SK-N-SH (cell line): ENCODE measurements around the gene AQP9. TPM values are rescaled to one million over a fixed set of nuclear protein-coding genes. Genes with fewer than 3 reads are reported as not detected.
"Not testable (repeated sequence)": the region's sequence is repeated elsewhere in the genome, so short reads cannot be mapped to it uniquely, and the experiment has no call there.

Source experiments
- CTCF ChIA-PET: fragments of 300-600, 350-600 bp; formaldehyde crosslinking; extraction: SDS; loops from one replicate; lab custom pipeline; 2021; lab: Yijun Ruan, JAX
- POLR2A ChIA-PET: fragments of 350-600 bp; sonication (Branson Sonifier 250); formaldehyde crosslinking; extraction: SDS; loops from one replicate; lab custom pipeline; 2020; ENCODE audit warnings: antibody characterized with exemption, inconsistent platforms; lab: Yijun Ruan, JAX
- DNase-seq: peaks from one replicate; pipeline ENCODE4 v3.0.0; 2012
- H2AFZ ChIP-seq: fragments of 200-600 bp; sonication (generic); 2 replicates; pipeline ENCODE4 v1.8.1; 2016; ENCODE audit warnings: antibody characterized with exemption, mild to moderate bottlenecking, low read depth
- H3F3A ChIP-seq: fragments of 200-600 bp; sonication (generic); replicated peaks from 2 replicates; pipeline ENCODE3; 2016; ENCODE audit warnings: antibody characterized with exemption, mild to moderate bottlenecking; ENCODE audit not compliant: insufficient read depth
- H3K27ac ChIP-seq, 2 experiments: fragments of 200-500 bp in 1 of 2; fragments of 200-600 bp in 1 of 2; sonication (Bioruptor generic) in 1 of 2; sonication (generic), shearing (Covaris generic) in 1 of 2; 2 replicates each; pipeline versions ENCODE4 v1.5.1 to v1.6.1; 2014 to 2016; ENCODE audit warnings: low read depth in 2 of 2, inconsistent platforms in 1 of 2, low read length in 1 of 2, mild to moderate bottlenecking in 1 of 2, mixed read lengths in 1 of 2
- H3K27me3 ChIP-seq: fragments of 200-600 bp; sonication (generic), shearing (Covaris generic); 2 replicates; pipeline ENCODE4 v1.6.1; 2016; ENCODE audit warnings: mixed run types; ENCODE audit not compliant: insufficient read depth
- H3K36me3 ChIP-seq, 2 experiments: fragments of 200-500 bp in 1 of 2; fragments of 200-600 bp in 1 of 2; sonication (Bioruptor generic) in 1 of 2; sonication (generic) in 1 of 2; replicated peaks in 1 of 2; 2 replicates each; pipeline versions ENCODE3 to v1.5.1; 2014 to 2016; ENCODE audit warnings: low read length in 1 of 2, mild to moderate bottlenecking in 1 of 2; ENCODE audit not compliant: insufficient read depth in 2 of 2, control insufficient read depth in 1 of 2
- H3K4me1 ChIP-seq, 2 experiments: fragments of 200-500 bp in 1 of 2; fragments of 200-600 bp in 1 of 2; sonication (Bioruptor generic) in 1 of 2; sonication (generic), shearing (Covaris generic) in 1 of 2; 2 replicates each; pipeline versions ENCODE4 v1.5.1 to v1.6.1; 2014 to 2016; ENCODE audit warnings: low read depth in 1 of 2, low read length in 1 of 2, mixed run types in 1 of 2; ENCODE audit not compliant: insufficient read depth in 2 of 2, control insufficient read depth in 1 of 2
- H3K4me2 ChIP-seq: fragments of 200-600 bp; sonication (generic), shearing (Covaris generic); 2 replicates; pipeline ENCODE4 v1.6.1; 2017; ENCODE audit warnings: mixed run types
- H3K4me3 ChIP-seq, 2 experiments: fragments of 200-500 bp in 1 of 2; fragments of 200-600 bp in 1 of 2; sonication (Bioruptor generic) in 1 of 2; sonication (generic), shearing (Covaris generic) in 1 of 2; 2 replicates each; pipeline versions ENCODE4 v1.5.1 to v1.8.1; 2014 to 2016; ENCODE audit warnings: low read depth in 2 of 2, inconsistent platforms in 1 of 2, low read length in 1 of 2, mild to moderate bottlenecking in 1 of 2, mixed read lengths in 1 of 2, moderate library complexity in 1 of 2
- H3K79me2 ChIP-seq: fragments of 200-600 bp; sonication (generic); 2 replicates; pipeline ENCODE4 v1.8.1; 2017; ENCODE audit warnings: mild to moderate bottlenecking; ENCODE audit not compliant: insufficient read depth
- H3K9ac ChIP-seq: fragments of 200-600 bp; sonication (generic); 2 replicates; pipeline ENCODE4 v1.6.1; 2017; ENCODE audit warnings: mixed run types
- H3K9me2 ChIP-seq: fragments of 200-600 bp; sonication (generic); 2 replicates; pipeline ENCODE4 v1.6.1; 2017; ENCODE audit warnings: mixed run types
- H3K9me3 ChIP-seq: fragments of 200-600 bp; sonication (generic); 2 replicates; pipeline ENCODE4 v1.6.1; 2017; ENCODE audit warnings: mixed run types, mild to moderate bottlenecking, moderate library complexity
- H4K20me1 ChIP-seq: fragments of 200-600 bp; sonication (generic); 2 replicates; pipeline ENCODE4 v1.6.1; 2017; ENCODE audit warnings: mild to moderate bottlenecking, mixed run types; ENCODE audit not compliant: insufficient read depth
- ELF1 ChIP-seq: IDR thresholded peaks from 2 replicates; pipeline ENCODE4 v1.4.0; 2012
- EP300 ChIP-seq, 2 experiments: IDR thresholded peaks; 2 replicates each; pipeline versions ENCODE4 v1.4.0 to v1.6.1; 2012; ENCODE audit warnings: borderline replicate concordance in 1 of 2, low read depth in 1 of 2, low read length in 1 of 2
- FOXJ3 ChIP-seq: sonication (generic); formaldehyde crosslinking; IDR thresholded peaks from 2 replicates; pipeline ENCODE4 v1.5.1; 2020; ENCODE audit warnings: mild to moderate bottlenecking, missing genetic modification reagents
- FOXM1 ChIP-seq: IDR thresholded peaks from 2 replicates; pipeline ENCODE4 v1.4.0; 2012; ENCODE audit warnings: low read depth, mild to moderate bottlenecking
- GABPA ChIP-seq: IDR thresholded peaks from 2 replicates; pipeline ENCODE4 v1.4.0; 2012; ENCODE audit warnings: low read depth, mild to moderate bottlenecking
- JUND ChIP-seq: IDR thresholded peaks from 2 replicates; pipeline ENCODE4 v1.4.0; 2012
- NFIC ChIP-seq: IDR thresholded peaks from 2 replicates; pipeline ENCODE4 v1.4.0; 2012; ENCODE audit warnings: borderline replicate concordance
- NRF1 ChIP-seq: IDR thresholded peaks from 2 replicates; pipeline ENCODE4 v1.6.1; 2012; ENCODE audit warnings: low read depth, mild to moderate bottlenecking, low read length
- POLR2AphosphoS5 ChIP-seq: IDR thresholded peaks from 2 replicates; pipeline ENCODE4 v1.6.1; 2012; ENCODE audit warnings: low read depth, low read length
- RAD21 ChIP-seq: IDR thresholded peaks from 2 replicates; pipeline ENCODE4 v1.6.1; 2012; ENCODE audit warnings: mild to moderate bottlenecking, low read length
- RCOR1 ChIP-seq: fragments of 150-350 bp; IDR thresholded peaks from 2 replicates; pipeline ENCODE4 v1.6.1; 2017; ENCODE audit warnings: antibody characterized with exemption, low read length
- RXRA ChIP-seq: IDR thresholded peaks from 2 replicates; pipeline ENCODE4 v1.4.0; 2012; ENCODE audit warnings: low read depth, mild to moderate bottlenecking, borderline replicate concordance
- SIN3A ChIP-seq: IDR thresholded peaks from 2 replicates; pipeline ENCODE4 v1.6.1; 2012; ENCODE audit warnings: low read depth, mild to moderate bottlenecking, low read length, moderate library complexity, borderline replicate concordance
- TAF1 ChIP-seq: IDR thresholded peaks from 2 replicates; pipeline ENCODE4 v1.6.1; 2012; ENCODE audit warnings: low read depth, mild to moderate bottlenecking, low read length, moderate library complexity, borderline replicate concordance
- TEAD4 ChIP-seq: IDR thresholded peaks from 2 replicates; pipeline ENCODE4 v1.4.0; 2012; ENCODE audit warnings: mild to moderate bottlenecking, borderline replicate concordance; ENCODE audit not compliant: insufficient read depth
- YY1 ChIP-seq: IDR thresholded peaks from 2 replicates; pipeline ENCODE4 v1.4.0; 2012; ENCODE audit warnings: low read depth, mild to moderate bottlenecking
- WGBS: methylation state at CpG from one replicate; pipeline ENCODE4 v1.1.6; 2017; ENCODE audit warnings: low lambda C conversion rate; 5-methylcytosine and 5-hydroxymethylcytosine counted together
- polyA plus RNA-seq, 3 experiments: library from polyadenylated mRNA; depleted of rRNA; stranded (reverse); fragments of >200 nt; gene quantifications; 2 replicates each; pipeline ENCODE4 v1.2.3, GENCODE V29; 2012
- TF ChIP-seq, protein P1 (sequence below): IDR thresholded peaks from 2 replicates; pipeline ENCODE4 v1.4.0; 2012; ENCODE audit warnings: low read depth, borderline replicate concordance
- TF ChIP-seq, protein P2 (sequence below): fragments of 150-350 bp; IDR thresholded peaks from 2 replicates; pipeline ENCODE4 v1.6.1; 2016; ENCODE audit warnings: mild to moderate bottlenecking, low read depth, low read length
- TF ChIP-seq, protein P3 (sequence below): IDR thresholded peaks from 2 replicates; pipeline ENCODE4; 2012

Gene AQP9
- polyA plus RNA-seq, 1 of the 3 experiments (the other 2 are of a cell fraction) = not detected

DNA sequence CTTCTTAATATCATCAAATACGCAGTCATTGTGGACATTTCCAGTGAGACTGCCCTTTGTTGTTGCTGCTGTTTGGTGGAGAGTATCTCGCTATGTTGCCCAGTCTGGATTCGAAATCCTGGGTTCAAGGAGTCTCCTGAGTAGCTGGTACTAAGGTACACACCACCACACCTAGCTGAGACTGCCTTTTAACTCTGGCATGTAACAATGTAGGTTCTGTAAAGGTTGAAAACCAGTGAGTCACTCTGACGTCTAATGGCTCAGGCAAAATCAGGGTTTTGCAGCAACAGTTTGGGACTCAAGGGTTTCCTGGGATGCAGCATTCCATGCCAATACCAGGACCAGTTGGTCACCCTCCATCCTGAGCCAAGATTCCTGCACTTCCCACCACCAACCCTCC, 52.2 kb downstream of the AQP9 start:
- no peak for DNase-seq

DNA sequence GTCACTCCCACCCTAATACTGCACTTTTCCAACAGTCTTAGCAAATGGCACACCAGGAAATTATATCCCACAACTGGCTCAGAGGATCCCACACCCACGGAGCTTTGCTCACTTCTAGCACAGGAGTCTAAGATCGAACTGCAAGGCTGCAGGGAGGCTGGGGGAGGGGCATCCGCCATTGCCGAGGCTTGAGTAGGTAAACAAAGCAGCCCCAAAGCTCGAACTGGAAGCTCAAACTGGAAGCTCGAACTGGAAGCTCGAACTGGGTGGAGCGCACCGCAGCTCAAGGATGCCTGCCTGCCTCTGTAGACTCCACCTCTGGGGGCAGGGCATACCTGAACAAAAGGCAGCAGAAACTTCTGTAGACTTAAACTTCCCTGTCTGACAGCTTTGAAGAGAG, 55.5 kb downstream of the AQP9 start:
- H3K27ac ChIP-seq, H4K20me1 ChIP-seq, H3K9me3 ChIP-seq, H3K27me3 ChIP-seq, H2AFZ ChIP-seq, H3K79me2 ChIP-seq, H3K9me2 ChIP-seq, H3K36me3 ChIP-seq, H3F3A ChIP-seq, DNase-seq, H3K4me2 ChIP-seq, H3K9ac ChIP-seq, H3K4me3 ChIP-seq, POLR2A ChIA-PET, H3K4me1 ChIP-seq: not testable (repeated sequence)
- CTCF ChIA-PET = interaction anchor here (0.6 to 5.4 kb wide), 3 partner anchors 11 to 1184 kb away, joined by 3 to 36 read pairs (median 4); no protein-coding TSS in a partner anchor
- 54% methylated on average over 5 of the region's 9 CpGs for WGBS

More for the DNA sequence above, 52.2 kb downstream of the AQP9 start:
- POLR2A ChIA-PET = no interaction called here
- Histone ChIP-seq H3K27me3 (peaks cover 8% of the 10 kb centered on the region; the same call in 1 of the 2 replicates), H4K20me1 (no peaks in the 10 kb centered on the region), H3K4me3 (no peak overlapping the region), H3K9me2 (no peaks in the 10 kb centered on the region), H3K4me1 (no peaks in the 10 kb centered on the region)
- WGBS = 52% methylated on average over 4 of the region's 4 CpGs
- no peak for TF ChIP-seq SIN3A
- no peak for TF ChIP-seq RCOR1
- TF ChIP-seq YY1 = no peak
- no peak for TF ChIP-seq EP300 (IDR thresholded peaks at IDR 0.05; ENCODE audit: borderline replicate concordance in 1 of 2, low read depth in 1 of 2, low read length in 1 of 2)
- TF ChIP-seq TAF1 = no peak
- no peak for TF ChIP-seq ELF1
- TF ChIP-seq, protein P1, sequence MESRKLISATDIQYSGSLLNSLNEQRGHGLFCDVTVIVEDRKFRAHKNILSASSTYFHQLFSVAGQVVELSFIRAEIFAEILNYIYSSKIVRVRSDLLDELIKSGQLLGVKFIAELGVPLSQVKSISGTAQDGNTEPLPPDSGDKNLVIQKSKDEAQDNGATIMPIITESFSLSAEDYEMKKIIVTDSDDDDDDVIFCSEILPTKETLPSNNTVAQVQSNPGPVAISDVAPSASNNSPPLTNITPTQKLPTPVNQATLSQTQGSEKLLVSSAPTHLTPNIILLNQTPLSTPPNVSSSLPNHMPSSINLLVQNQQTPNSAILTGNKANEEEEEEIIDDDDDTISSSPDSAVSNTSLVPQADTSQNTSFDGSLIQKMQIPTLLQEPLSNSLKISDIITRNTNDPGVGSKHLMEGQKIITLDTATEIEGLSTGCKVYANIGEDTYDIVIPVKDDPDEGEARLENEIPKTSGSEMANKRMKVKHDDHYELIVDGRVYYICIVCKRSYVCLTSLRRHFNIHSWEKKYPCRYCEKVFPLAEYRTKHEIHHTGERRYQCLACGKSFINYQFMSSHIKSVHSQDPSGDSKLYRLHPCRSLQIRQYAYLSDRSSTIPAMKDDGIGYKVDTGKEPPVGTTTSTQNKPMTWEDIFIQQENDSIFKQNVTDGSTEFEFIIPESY = no peak
- TF ChIP-seq, protein P2, sequence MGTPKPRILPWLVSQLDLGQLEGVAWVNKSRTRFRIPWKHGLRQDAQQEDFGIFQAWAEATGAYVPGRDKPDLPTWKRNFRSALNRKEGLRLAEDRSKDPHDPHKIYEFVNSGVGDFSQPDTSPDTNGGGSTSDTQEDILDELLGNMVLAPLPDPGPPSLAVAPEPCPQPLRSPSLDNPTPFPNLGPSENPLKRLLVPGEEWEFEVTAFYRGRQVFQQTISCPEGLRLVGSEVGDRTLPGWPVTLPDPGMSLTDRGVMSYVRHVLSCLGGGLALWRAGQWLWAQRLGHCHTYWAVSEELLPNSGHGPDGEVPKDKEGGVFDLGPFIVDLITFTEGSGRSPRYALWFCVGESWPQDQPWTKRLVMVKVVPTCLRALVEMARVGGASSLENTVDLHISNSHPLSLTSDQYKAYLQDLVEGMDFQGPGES = no peak
- TF ChIP-seq, all 33 proteins: peak for 0
- Histone ChIP-seq H2AFZ (no peak overlapping the region), H3K36me3 (no peaks in the 10 kb centered on the region), H3K9me3 (peaks cover 5% of the 10 kb centered on the region; the same call in 1 of the 2 replicates), H3F3A (no peaks in the 10 kb centered on the region), H3K4me2 (no peak overlapping the region), H3K9ac (no peak overlapping the region), H3K79me2 (no peaks in the 10 kb centered on the region), H3K27ac (no peak overlapping the region)
- CTCF ChIA-PET = interaction anchor here (1.4 to 5.4 kb wide), 2 partner anchors 8 to 439 kb away, joined by 5 to 36 read pairs; no protein-coding TSS in a partner anchor

DNA sequence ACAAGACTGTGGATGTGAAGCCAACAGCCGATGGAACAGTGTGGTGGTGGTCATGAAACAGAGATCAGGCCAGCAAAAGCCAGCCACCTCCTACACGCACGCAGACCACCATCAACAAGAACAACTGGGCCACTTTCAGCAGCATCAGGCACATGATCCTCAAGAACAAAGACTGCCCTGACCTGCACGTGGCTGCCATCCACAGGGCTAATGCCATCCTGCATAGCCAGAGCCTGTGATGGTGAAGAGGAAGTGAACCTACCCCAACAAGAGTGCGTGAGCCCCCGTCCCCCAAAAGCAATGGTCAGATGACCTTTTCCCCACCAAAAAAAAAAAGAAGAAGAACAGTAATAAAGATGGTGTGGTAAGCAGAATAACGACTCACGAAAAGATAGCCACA, 62.6 kb downstream of the AQP9 start:
- H2AFZ ChIP-seq = no peak overlapping the region
- POLR2A ChIA-PET = no interaction called here
- no peaks in the 10 kb centered on the region for H3K79me2 ChIP-seq
- TF ChIP-seq, protein P3, sequence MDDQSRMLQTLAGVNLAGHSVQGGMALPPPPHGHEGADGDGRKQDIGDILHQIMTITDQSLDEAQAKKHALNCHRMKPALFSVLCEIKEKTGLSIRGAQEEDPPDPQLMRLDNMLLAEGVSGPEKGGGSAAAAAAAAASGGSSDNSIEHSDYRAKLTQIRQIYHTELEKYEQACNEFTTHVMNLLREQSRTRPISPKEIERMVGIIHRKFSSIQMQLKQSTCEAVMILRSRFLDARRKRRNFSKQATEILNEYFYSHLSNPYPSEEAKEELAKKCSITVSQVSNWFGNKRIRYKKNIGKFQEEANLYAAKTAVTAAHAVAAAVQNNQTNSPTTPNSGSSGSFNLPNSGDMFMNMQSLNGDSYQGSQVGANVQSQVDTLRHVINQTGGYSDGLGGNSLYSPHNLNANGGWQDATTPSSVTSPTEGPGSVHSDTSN = no peak
- TF ChIP-seq RXRA (no peak), POLR2AphosphoS5 (no peak), FOXJ3 (no peak), NFIC (no peak), GABPA (no peak), FOXM1 (no peak), RAD21 (no peak), TEAD4 (no peak), NRF1 (no peak), JUND (no peak)
- H3K4me1 ChIP-seq = peaks cover 0 to 16% of the 10 kb centered on the region in 2 experiments; a peak in 3 of 4 replicates
- H3K27me3 ChIP-seq = no peaks in the 10 kb centered on the region
- H4K20me1 ChIP-seq = no peaks in the 10 kb centered on the region
- H3K9me2 ChIP-seq = no peaks in the 10 kb centered on the region
- peaks cover 25% of the 10 kb centered on the region for H3F3A ChIP-seq
- no peaks in the 10 kb centered on the region for H3K36me3 ChIP-seq
- H3K4me3 ChIP-seq = no peak overlapping the region
- H3K4me2 ChIP-seq = no peak overlapping the region
- no peak overlapping the region for H3K27ac ChIP-seq
- WGBS = 97% methylated on average over 8 of the region's 8 CpGs
- no peak overlapping the region for H3K9ac ChIP-seq
- CTCF ChIA-PET = no interaction called here
- no peaks in the 10 kb centered on the region for H3K9me3 ChIP-seq
- DNase-seq = no peak
